Esophagus squamous epithelium (tissue), 4 donors: ENCODE measurements around the gene COBLL1.

Source experiments
- CTCF ChIP-seq, 6 experiments: fragments of 450-650 bp in 4 of 6; fragments of 200-600 bp in 2 of 6; sonication (generic) in 2 of 6; IDR thresholded peaks; one replicate each; pipeline ENCODE4 v1.5.1; 2016 to 2019; ENCODE audit warnings: antibody characterized with exemption in 6 of 6, mild to moderate bottlenecking in 4 of 6, moderate library complexity in 4 of 6
- POLR2A ChIP-seq, 4 donors: fragments of 450-650 bp; IDR thresholded peaks; one replicate each; pipeline ENCODE4 v1.6.1; 2017; ENCODE audit warnings: antibody characterized with exemption in 4 of 4, mild to moderate bottlenecking in 4 of 4, moderate library complexity in 3 of 4

DNA sequence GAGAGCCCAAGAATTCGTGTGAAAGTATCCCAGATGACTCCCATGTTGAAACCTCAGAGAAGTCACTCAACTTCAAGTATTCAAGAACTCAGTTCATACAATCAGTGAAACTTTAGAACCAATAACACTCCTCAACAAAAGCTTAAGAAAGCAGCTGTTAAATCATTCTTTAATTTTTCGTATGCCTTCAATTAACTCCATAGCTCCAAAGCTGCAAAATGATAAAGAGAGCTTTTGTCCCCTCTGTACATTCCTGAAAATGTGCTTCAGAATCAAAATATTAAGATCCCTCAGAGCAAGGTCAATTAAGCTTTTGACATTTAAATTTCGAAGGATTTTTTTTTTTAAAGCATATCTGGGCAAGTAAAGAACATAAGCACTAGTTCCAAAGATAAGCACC lies 4.7 kb downstream of the COBLL1 start:
- TF ChIP-seq CTCF (IDR thresholded peaks at IDR 0.05) (no peak), POLR2A (IDR thresholded peaks at IDR 0.05) (no peak)
